Muscle of leg (tissue), 11 donors: ENCODE results near the gene RPS27. TPM values are rescaled to one million over a fixed set of nuclear protein-coding genes. Genes with fewer than 3 reads are reported as not detected.
"Not testable (repeated sequence)": the region's sequence is repeated elsewhere in the genome, so short reads cannot be mapped to it uniquely, and the experiment has no call there.

Experiments used
- DNase-seq: peaks from one replicate; pipeline ENCODE4 v3.0.0; 2013
- H3K27ac ChIP-seq: one replicate; pipeline ENCODE4 v1.5.1; 2013; ENCODE audit warnings: mild to moderate bottlenecking, low read length, control low read depth
- H3K27me3 ChIP-seq: one replicate; pipeline ENCODE4 v1.6.1; 2013; ENCODE audit warnings: low read length; ENCODE audit not compliant: control insufficient read depth, insufficient read depth
- H3K36me3 ChIP-seq: one replicate; pipeline ENCODE4 v1.6.1; 2013; ENCODE audit warnings: low read length; ENCODE audit not compliant: control insufficient read depth, insufficient read depth
- H3K4me1 ChIP-seq: one replicate; pipeline ENCODE4 v1.6.1; 2013; ENCODE audit warnings: low read length; ENCODE audit not compliant: control insufficient read depth, insufficient read depth
- H3K4me3 ChIP-seq: one replicate; pipeline ENCODE4 v1.5.1; 2013; ENCODE audit warnings: low read length, control low read depth
- H3K9me3 ChIP-seq: replicated peaks from 2 replicates; pipeline ENCODE4 v1.6.1; 2013; ENCODE audit warnings: low read depth, low read length; ENCODE audit not compliant: control insufficient read depth
- WGBS: methylation state at CpG from one replicate; pipeline ENCODE4 v1.1.5; 2013; ENCODE audit warnings: missing lambda C conversion rate; ENCODE audit not compliant: insufficient coverage; 5-methylcytosine and 5-hydroxymethylcytosine counted together
- polyA plus RNA-seq, 8 donors: library from polyadenylated mRNA; unstranded; fragments of 120-200 nt; gene quantifications; one replicate each; pipeline versions ENCODE4 v1.2.1 to v1.2.3, GENCODE V29; 2013; ENCODE audit warnings: inconsistent platforms in 1 of 8, low replicate concordance in 1 of 8; ENCODE audit not compliant: insufficient read length in 8 of 8, insufficient read depth in 1 of 8
- total RNA-seq: library from RNA; stranded (reverse); fragments of 120-200 nt; gene quantifications from one replicate; pipeline ENCODE4 v1.2.4, GENCODE V29; 2013

Gene RPS27
- total and polyA plus RNA-seq, 9 donors, result 3,165 to 7,680 (median 3,859) TPM

DNA sequence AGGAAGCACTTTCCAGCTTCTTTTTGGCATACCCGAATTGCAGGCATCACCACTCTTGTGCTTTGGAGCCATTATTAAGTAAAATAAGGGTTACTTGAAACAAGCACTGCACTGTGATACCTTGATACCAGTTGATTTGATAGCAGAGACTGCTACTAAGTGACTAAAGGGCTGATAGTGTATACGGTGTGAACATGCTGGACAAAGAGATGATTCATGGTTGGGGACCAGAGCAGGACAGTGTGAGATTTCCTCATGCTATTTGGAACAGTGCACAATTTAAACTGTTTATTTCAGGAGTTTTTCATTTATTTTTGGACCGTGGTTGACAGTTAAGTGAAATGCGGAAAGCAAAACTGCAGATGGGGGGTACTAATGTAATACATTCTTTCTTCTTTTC, 9.9 kb downstream of the RPS27 start:
- DNase-seq, result no peak
- H3K4me3 ChIP-seq, result no peak overlapping the region
- no peak overlapping the region for H3K27ac ChIP-seq
- no peaks in the 10 kb centered on the region for H3K36me3 ChIP-seq
- no CpG with 5 or more reads among the region's 4 CpGs for WGBS
- H3K27me3 ChIP-seq, result no peaks in the 10 kb centered on the region
- H3K4me1 ChIP-seq, result no peaks in the 10 kb centered on the region
- no peaks in the 10 kb centered on the region for H3K9me3 ChIP-seq

DNA sequence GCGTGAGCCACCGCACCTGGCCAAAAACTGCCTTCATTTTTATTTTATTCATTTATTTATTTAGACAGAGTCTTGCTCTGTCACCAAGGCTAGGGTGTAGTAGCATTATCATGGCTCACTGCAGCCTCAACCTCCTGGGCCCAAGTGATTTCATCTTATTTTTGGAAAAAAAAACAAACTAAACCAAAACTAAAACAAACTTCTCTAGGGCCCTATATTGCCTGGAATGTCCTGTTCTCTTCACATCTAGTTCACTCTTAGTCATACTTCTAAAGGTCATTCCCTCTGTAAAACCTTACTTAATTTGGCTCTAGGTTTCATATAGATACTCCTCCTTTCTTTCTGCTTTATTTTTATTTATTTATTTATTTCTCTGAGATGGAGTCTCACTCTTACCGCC, 15.6 kb downstream of the RPS27 start:
- Histone ChIP-seq H3K27me3 (no peaks in the 10 kb centered on the region), H3K36me3 (no peaks in the 10 kb centered on the region), H3K27ac (no peak overlapping the region), H3K9me3 (no peaks in the 10 kb centered on the region), H3K4me1 (no peaks in the 10 kb centered on the region), H3K4me3 (no peak overlapping the region)
- no peak for DNase-seq
- no CpG with 5 or more reads among the region's 3 CpGs for WGBS

DNA sequence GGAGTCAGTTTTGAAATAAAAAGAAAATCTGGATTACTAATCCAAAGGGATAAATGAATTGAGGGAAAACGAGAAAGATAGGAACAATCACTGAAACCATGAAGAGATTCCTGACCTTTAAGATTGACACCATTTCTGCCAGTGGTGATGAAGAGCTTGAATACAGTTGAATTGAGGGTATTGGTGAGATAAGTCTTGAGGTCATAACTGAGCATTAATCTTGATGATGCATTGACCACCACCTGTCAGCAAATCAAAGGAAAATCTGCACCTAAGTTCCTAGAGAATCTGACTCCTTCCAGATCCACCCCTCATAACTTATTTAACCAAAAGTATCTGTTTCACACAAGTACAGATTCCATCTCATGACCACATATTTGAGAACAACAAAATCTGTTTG, 21.6 kb downstream of the RPS27 start:
- no CpG with 5 or more reads among the region's 1 CpG for WGBS
- Histone ChIP-seq H3K9me3 (no peaks in the 10 kb centered on the region), H3K4me1 (no peaks in the 10 kb centered on the region), H3K27ac (no peak overlapping the region), H3K4me3 (no peak overlapping the region), H3K36me3 (no peaks in the 10 kb centered on the region), H3K27me3 (no peaks in the 10 kb centered on the region)
- DNase-seq, result no peak

DNA sequence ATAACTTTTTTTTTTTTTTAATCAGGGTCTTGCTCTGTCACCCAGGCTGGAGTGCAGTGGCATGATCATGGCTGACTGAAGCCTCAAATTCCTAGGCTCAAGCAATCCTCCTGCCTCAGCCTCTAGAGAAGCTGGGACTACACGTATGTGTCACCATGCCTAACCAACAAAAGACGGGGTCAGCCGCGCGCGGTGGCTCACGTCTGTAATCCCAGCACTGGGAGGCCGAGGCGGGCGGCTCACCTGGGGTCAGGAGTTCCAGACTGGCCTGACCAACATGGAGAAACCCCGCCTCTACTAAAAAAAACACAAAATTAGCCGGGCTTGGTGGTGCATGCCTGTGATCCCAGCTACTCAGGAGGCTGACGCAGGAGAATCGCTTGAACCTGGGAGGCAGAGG, 22.0 kb downstream of the RPS27 start:
- H3K4me1 ChIP-seq, H3K9me3 ChIP-seq, H3K36me3 ChIP-seq, DNase-seq, H3K27ac ChIP-seq, H3K4me3 ChIP-seq, H3K27me3 ChIP-seq: not testable (repeated sequence)
- 94% methylated on average over 11 of the region's 14 CpGs for WGBS

DNA sequence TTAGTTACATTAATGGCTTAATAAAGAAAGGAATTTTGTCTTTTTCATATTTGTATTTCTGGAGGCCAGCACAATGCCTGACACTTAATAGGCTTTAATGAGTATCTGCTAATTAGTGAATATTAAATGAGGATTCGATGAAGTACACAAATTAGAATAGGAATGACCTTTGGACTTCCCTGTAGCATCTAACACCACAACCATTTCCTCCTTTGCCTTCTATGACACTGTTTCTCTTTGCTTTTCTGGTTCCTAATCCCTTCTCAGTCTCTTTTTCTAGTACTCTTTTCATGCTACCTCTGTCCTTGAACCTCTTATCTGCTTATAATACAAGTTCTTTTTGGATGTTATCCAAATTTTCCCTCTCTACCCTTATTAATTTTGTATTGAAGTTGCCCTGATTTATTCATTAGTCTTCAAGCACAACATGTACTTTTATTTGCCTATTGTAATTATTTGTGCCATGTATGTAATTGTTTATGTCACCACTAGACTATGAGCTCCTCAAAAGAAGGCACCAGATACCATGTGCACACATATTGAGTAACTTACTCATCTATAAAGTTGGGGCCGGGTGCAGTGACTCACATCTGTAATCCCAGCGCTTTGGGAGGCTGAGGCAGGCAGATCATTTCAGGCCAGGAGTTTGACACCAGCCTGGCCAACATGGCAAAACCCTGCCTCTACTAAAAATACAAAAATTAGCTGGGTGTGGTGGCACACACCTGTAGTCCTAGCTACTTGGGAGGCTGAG, 23.8 kb downstream of the RPS27 start:
- Histone ChIP-seq H3K9me3 (no peaks in the 10 kb centered on the region), H3K27ac (no peak overlapping the region), H3K4me3 (no peak overlapping the region), H3K27me3 (no peaks in the 10 kb centered on the region), H3K4me1 (no peaks in the 10 kb centered on the region), H3K36me3 (no peaks in the 10 kb centered on the region)
- DNase-seq, result no peak
- no CpG with 5 or more reads among the region's 3 CpGs for WGBS

DNA sequence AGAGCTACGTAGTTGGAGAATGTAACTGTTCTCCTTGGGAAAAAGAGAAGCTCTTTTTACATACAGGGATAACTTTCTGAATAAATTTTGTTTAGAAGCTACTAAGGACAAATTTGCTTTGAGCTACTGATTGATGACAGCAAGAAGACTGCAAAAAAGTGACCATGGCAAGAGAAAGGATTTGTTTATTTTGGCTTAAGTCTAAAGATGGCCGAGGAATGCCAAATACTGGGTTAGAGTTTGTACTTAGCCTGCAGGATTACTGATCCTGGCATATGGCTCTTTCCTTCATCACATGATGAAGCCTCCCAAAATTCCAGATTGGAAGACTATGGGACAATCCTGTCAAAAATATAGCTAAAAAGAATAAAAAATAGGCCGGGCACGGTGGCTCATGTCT, 28.7 kb downstream of the RPS27 start:
- Histone ChIP-seq H3K9me3 (no peaks in the 10 kb centered on the region), H3K27me3 (no peaks in the 10 kb centered on the region), H3K27ac (no peak overlapping the region), H3K4me3 (no peak overlapping the region), H3K36me3 (no peaks in the 10 kb centered on the region), H3K4me1 (no peaks in the 10 kb centered on the region)
- DNase-seq, result no peak
- WGBS, result no CpG with 5 or more reads among the region's 4 CpGs

DNA sequence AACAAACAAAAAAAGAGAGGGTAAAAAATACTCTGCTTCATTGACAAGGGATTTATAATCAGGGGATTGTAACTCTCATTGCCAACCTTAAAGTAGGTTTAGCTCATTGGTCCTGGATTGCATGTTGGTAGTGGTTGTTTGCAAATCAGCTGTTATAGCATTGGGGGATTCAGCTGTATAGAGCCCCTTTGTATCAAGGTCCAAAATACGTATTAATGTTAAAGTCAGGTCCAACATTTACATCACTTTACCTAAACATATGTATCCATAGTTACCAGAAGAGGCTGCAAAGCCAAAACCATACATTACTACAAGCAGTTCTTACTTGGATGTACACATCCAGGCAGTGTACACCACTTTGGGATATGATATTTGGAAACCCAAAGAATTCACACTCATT, 29.4 kb downstream of the RPS27 start:
- Histone ChIP-seq H3K4me3 (no peak overlapping the region), H3K4me1 (no peaks in the 10 kb centered on the region), H3K27me3 (no peaks in the 10 kb centered on the region), H3K36me3 (no peaks in the 10 kb centered on the region), H3K9me3 (no peaks in the 10 kb centered on the region), H3K27ac (no peak overlapping the region)
- WGBS, result no CpG with 5 or more reads among the region's 1 CpG
- DNase-seq, result no peak

DNA sequence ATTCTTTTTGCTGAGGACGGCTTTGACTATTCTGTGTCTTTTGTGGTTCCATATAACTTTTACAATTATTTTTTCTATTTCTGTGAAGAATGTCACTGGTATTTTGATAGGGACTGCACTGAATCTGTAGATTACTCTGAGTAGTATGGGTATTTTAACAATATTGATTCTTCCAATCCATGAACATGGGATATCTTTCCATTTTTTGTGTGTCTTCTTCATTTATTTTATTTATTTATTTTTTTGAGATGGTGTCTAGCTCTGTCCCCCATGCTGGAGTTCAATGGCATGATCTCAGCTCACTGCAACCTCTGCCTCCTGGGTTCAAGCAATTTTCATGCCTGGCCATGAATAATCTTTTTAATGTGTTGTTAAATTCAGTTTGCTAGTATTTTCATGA, 43.1 kb downstream of the RPS27 start:
- not testable (repeated sequence) for H3K9me3 ChIP-seq, H3K27ac ChIP-seq, H3K36me3 ChIP-seq, H3K4me1 ChIP-seq, H3K27me3 ChIP-seq, H3K4me3 ChIP-seq, DNase-seq
- no CpG with 5 or more reads among the region's 1 CpG for WGBS

Other genes with a start within 250 kb of the RPS27 start
- gene SLC27A3, start 215.4 kb upstream of the RPS27 start, total RNA-seq, result 24.2 TPM
- gene SLC27A3, start 215.4 kb upstream of the RPS27 start, polyA plus RNA-seq, result 10 to 100 TPM; 17.7 to 32.7 (median 26.2) TPM
- gene GATAD2B, start 67.8 kb upstream of the RPS27 start, total RNA-seq, result 8.8 TPM
- gene GATAD2B, start 67.8 kb upstream of the RPS27 start, polyA plus RNA-seq, result 10 to 100 TPM; 11.3 to 18.3 (median 14.2) TPM
- 11.8 TPM for gene DENND4B, start 44.0 kb upstream of the RPS27 start, total RNA-seq
- 10 to 100 TPM; 21.7 to 35.7 (median 31.2) TPM for gene DENND4B, start 44.0 kb upstream of the RPS27 start, polyA plus RNA-seq
- gene CRTC2, start 32.1 kb upstream of the RPS27 start, total RNA-seq, result 7.0 TPM
- gene CRTC2, start 32.1 kb upstream of the RPS27 start, polyA plus RNA-seq, result 10 to 100 TPM; 17.6 to 28.6 (median 22.5) TPM
- gene SLC39A1, start 27.2 kb upstream of the RPS27 start, total RNA-seq, result 44.4 TPM
- 10 to 100 TPM; 33.0 to 59.2 (median 45.5) TPM for gene SLC39A1, start 27.2 kb upstream of the RPS27 start, polyA plus RNA-seq
- 11.7 TPM for gene CREB3L4, start 22.9 kb upstream of the RPS27 start, total RNA-seq
- gene CREB3L4, start 22.9 kb upstream of the RPS27 start, polyA plus RNA-seq, result 10 to 100 TPM in 6 of 8 donors, 1 to 10 TPM in 2; 9.4 to 15.0 (median 11.9) TPM
- 105 TPM for gene JTB, start 13.1 kb upstream of the RPS27 start, total RNA-seq
- 10 to 100 TPM; 70.2 to 98.2 (median 85.0) TPM for gene JTB, start 13.1 kb upstream of the RPS27 start, polyA plus RNA-seq
- 21.5 TPM for gene RAB13, start 4.4 kb upstream of the RPS27 start, total RNA-seq
- gene RAB13, start 4.4 kb upstream of the RPS27 start, polyA plus RNA-seq, result 100 to 1,000 TPM in 3 of 8 donors, 10 to 100 TPM in 5; 71.8 to 109 (median 85.8) TPM
- 0.04 TPM for gene NUP210L, start 164.3 kb downstream of the RPS27 start, total RNA-seq
- under 1 TPM in 4 of 8 donors, not detected in 4; 0.04 to 0.19 (median 0.11) TPM for gene NUP210L, start 164.3 kb downstream of the RPS27 start, polyA plus RNA-seq
- gene TPM3, start 201.3 kb downstream of the RPS27 start, total RNA-seq, result 281 TPM
- gene TPM3, start 201.3 kb downstream of the RPS27 start, polyA plus RNA-seq, result 1,000 to 10,000 TPM in 1 of 8 donors, 100 to 1,000 TPM in 7; 374 to 1,141 (median 473) TPM
- gene CFAP141, start 215.6 kb downstream of the RPS27 start, total RNA-seq, result not detected
- under 1 TPM in 1 of 8 donors, not detected in 7; 0.33 TPM for gene CFAP141, start 215.6 kb downstream of the RPS27 start, polyA plus RNA-seq
- 42.7 TPM for gene UBAP2L, start 230.2 kb downstream of the RPS27 start, total RNA-seq
- 100 to 1,000 TPM in 7 of 8 donors, 10 to 100 TPM in 1; 99.2 to 129 (median 107) TPM for gene UBAP2L, start 230.2 kb downstream of the RPS27 start, polyA plus RNA-seq